ENCODE data around the gene MRFAP1. TPM values are rescaled to one million over a fixed set of nuclear protein-coding genes. Genes with fewer than 3 reads are reported as not detected.

Gene MRFAP1
- total RNA-seq, 2 experiments from 2014 or later = 106 to 107 TPM

DNA sequence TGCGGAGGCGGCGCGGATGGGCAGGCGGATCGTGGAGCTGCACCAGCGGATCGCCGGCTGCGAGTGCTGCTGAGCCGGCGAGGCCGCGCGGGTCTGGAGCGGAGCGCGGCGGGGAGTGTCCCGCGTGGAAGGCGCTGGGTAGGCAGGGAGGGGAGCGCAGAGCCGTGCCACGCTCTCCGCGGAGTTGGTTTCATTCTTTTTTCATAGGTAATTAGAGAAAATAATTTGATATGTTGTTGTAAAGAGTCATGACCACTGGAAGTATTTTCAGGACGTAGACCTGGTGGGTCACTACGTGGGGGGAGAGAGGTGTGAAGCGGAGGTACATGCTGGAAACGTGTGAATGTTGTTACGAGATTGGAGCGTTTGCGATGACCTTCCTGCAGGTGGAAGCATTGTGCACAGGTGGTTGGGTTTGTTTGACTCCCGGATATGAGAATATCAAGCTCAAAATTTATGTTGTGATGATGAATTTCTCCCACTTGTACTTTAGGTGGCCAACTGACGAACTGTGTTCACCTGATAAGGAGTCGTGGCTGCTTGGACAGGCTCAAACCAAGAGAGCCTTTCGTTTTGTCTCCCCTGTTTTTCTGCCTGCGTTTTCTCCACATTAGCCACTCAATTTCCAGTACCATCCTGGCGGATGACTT lies 34.1 kb downstream of the MRFAP1 start:
- POLR2A ChIA-PET = interaction anchor here (0.6 to 6.0 kb wide), 25 partner anchors 9 to 1264 kb away, joined by 3 to 75 read pairs (median 5); partner anchors contain the start of genes BLOC1S4, KIAA0232, MRFAP1 and MRFAP1L1

GRCh38 chr4:6676722-6677558 lies 36.5 kb downstream of the MRFAP1 start:
- CTCF ChIA-PET = interaction anchor here (1.6 to 6.3 kb wide), 5 partner anchors 11 to 197 kb away, joined by 3 to 102 read pairs (median 39); no protein-coding TSS in a partner anchor
- peaks cover 53% of the 10 kb centered on the region for H3K4me1 Mint-ChIP-seq (ENCODE audit: low read depth)
- no peak for DNase-seq

More for the DNA sequence above, 34.1 kb downstream of the MRFAP1 start:
- Mint-ChIP-seq H3K27ac (peak overlapping the region; percentile 99), H3K9me3 (peaks cover 3% of the 10 kb centered on the region), H3K27me3 (no peaks in the 10 kb centered on the region), H3K4me3 (peak overlapping the region; percentile 90), H3K4me1 (ENCODE audit: low read depth) (peaks cover 46% of the 10 kb centered on the region), H3K36me3 (ENCODE audit: low read depth) (peaks cover 51% of the 10 kb centered on the region)
- intact Hi-C loops (cut with micrococcal nuclease) = loop anchor here (2.0 to 5.0 kb wide), 3 partner anchors 16 to 43 kb away; partner anchors contain the start of genes BLOC1S4 and MRFAP1L1
- peak; percentile 53 for ATAC-seq
- CTCF ChIA-PET = interaction anchor here (0.6 to 6.3 kb wide), 21 partner anchors 8 to 394 kb away, joined by 3 to 102 read pairs (median 7); partner anchors contain the start of genes BLOC1S4, MAN2B2, MRFAP1 and MRFAP1L1
- TF ChIP-seq, protein P1, sequence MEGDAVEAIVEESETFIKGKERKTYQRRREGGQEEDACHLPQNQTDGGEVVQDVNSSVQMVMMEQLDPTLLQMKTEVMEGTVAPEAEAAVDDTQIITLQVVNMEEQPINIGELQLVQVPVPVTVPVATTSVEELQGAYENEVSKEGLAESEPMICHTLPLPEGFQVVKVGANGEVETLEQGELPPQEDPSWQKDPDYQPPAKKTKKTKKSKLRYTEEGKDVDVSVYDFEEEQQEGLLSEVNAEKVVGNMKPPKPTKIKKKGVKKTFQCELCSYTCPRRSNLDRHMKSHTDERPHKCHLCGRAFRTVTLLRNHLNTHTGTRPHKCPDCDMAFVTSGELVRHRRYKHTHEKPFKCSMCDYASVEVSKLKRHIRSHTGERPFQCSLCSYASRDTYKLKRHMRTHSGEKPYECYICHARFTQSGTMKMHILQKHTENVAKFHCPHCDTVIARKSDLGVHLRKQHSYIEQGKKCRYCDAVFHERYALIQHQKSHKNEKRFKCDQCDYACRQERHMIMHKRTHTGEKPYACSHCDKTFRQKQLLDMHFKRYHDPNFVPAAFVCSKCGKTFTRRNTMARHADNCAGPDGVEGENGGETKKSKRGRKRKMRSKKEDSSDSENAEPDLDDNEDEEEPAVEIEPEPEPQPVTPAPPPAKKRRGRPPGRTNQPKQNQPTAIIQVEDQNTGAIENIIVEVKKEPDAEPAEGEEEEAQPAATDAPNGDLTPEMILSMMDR (IDR thresholded peaks at IDR 0.05) = peak; percentile 77
- peak; percentile 84 for DNase-seq

GRCh38 chr4:6680372-6681034 lies 40.0 kb downstream of the MRFAP1 start:
- ATAC-seq (no peak), DNase-seq (no peak)
- Mint-ChIP-seq H3K27me3 (no peaks in the 10 kb centered on the region), H3K4me3 (no peak overlapping the region), H3K4me1 (ENCODE audit: low read depth) (peaks cover 49% of the 10 kb centered on the region), H3K27ac (no peak overlapping the region), H3K9me3 (peaks cover 4% of the 10 kb centered on the region), H3K36me3 (ENCODE audit: low read depth) (peaks cover 58% of the 10 kb centered on the region)
- intact Hi-C loops (cut with micrococcal nuclease) = no loop called here
- ChIA-PET CTCF (interaction anchor here (1.2 to 2.7 kb wide), 11 partner anchors 9 to 38 kb away, joined by 3 to 9 read pairs (median 5); no protein-coding TSS in a partner anchor), POLR2A (interaction anchor here (1.0 to 1.7 kb wide), 2 partner anchors 9 to 36 kb away, joined by 3 to 8 read pairs; partner anchors contain the start of gene BLOC1S4)
- TF ChIP-seq, protein P1 (IDR thresholded peaks at IDR 0.05) = peak; percentile 26

More at GRCh38 chr4:6676722-6677558, 36.5 kb downstream of the MRFAP1 start:
- ATAC-seq = no peak
- Mint-ChIP-seq H3K9me3 (peaks cover 4% of the 10 kb centered on the region), H3K36me3 (ENCODE audit: low read depth) (peaks cover 71% of the 10 kb centered on the region), H3K4me3 (peak overlapping the region; percentile 90), H3K27me3 (no peaks in the 10 kb centered on the region), H3K27ac (peak overlapping the region; percentile 99)
- intact Hi-C loops (cut with micrococcal nuclease) = loop anchor here (5.0 kb wide), 1 partner anchor 40 kb away; the partner anchor contains the start of gene BLOC1S4
- POLR2A ChIA-PET = interaction anchor here (0.9 to 6.0 kb wide), 5 partner anchors 13 to 40 kb away, joined by 3 to 75 read pairs (median 26); partner anchors contain the start of genes BLOC1S4, MRFAP1L1 and S100P
- TF ChIP-seq, protein P1 (IDR thresholded peaks at IDR 0.05) = no peak

DNA sequence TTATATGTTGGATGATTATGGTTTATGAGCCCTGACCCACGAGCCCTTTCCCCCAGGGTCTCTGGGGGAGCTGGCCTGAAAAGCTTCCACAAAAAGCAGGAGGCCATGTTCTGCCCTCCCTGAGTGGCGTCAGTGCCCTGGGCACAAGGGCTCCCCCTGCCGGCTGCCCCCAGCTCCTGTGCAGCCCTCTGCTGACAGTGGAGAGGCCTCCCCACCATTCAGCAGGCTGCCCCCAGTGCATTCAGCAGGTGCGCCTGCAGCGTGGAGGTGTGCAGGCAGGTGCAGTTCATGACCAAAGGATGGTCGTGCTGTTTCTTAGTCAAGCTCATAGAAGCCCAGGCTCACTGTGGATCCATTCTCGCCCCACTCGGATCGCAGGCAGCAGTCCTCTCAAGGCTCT lies 40.7 kb downstream of the MRFAP1 start:
- Mint-ChIP-seq H3K36me3 (ENCODE audit: low read depth) (peaks cover 51% of the 10 kb centered on the region), H3K27me3 (no peaks in the 10 kb centered on the region), H3K27ac (peak overlapping the region; percentile 5), H3K9me3 (peaks cover 4% of the 10 kb centered on the region), H3K4me3 (no peak overlapping the region), H3K4me1 (ENCODE audit: low read depth) (peaks cover 45% of the 10 kb centered on the region)
- ChIA-PET POLR2A (interaction anchor here (0.7 to 1.7 kb wide), 4 partner anchors 8 to 36 kb away, joined by 3 to 8 read pairs (median 3); partner anchors contain the start of gene BLOC1S4), CTCF (interaction anchor here (1.2 to 2.7 kb wide), 11 partner anchors 8 to 39 kb away, joined by 3 to 9 read pairs (median 5); no protein-coding TSS in a partner anchor)
- no peak for DNase-seq
- TF ChIP-seq, protein P1 (IDR thresholded peaks at IDR 0.05) = no peak
- intact Hi-C loops (cut with micrococcal nuclease) = no loop called here
- no peak for ATAC-seq

Data from activated CD8-positive, alpha-beta T cell treated with anti-CD3 and anti-CD28 coated beads for 36 hours (primary cell).